Common myeloid progenitor, CD34-positive (primary cell): ENCODE data around the gene PABPN1.

Source experiments
- CTCF ChIA-PET: fragments of 350-600 bp; sonication (Branson Sonifier 250); formaldehyde crosslinking; loops from one replicate; lab custom pipeline; 2021; ENCODE audit warnings: antibody characterized with exemption; lab: Charles Lee
- POLR2A ChIA-PET: fragments of 350-600 bp; sonication (Branson Sonifier 250); formaldehyde crosslinking; loops from one replicate; lab custom pipeline; 2021; ENCODE audit warnings: antibody characterized with exemption; lab: Charles Lee
- DNase-seq, 3 donors: peaks; one replicate each; pipeline versions ENCODE4 v3.0.0 to v3.0.0-alpha.2; 2013
- H3K27ac ChIP-seq, 2 experiments: 1 replicate in 1 of 2; 2 replicates in 1 of 2; pipeline ENCODE4 v1.7.0; 2013; ENCODE audit warnings: inconsistent platforms in 2 of 2, low read length in 2 of 2, mild to moderate bottlenecking in 2 of 2, low read depth in 1 of 2, moderate library complexity in 1 of 2; ENCODE audit not compliant: severe bottlenecking in 2 of 2, insufficient read depth in 1 of 2, poor library complexity in 1 of 2
- H3K27me3 ChIP-seq, 5 experiments: replicated peaks in 2 of 5; 1 replicate in 3 of 5; 2 replicates in 2 of 5; pipeline versions ENCODE4 v1.6.1 to v1.7.0; 2013; ENCODE audit warnings: low read length in 4 of 5, mild to moderate bottlenecking in 2 of 5, moderate library complexity in 2 of 5, inconsistent platforms in 1 of 5; ENCODE audit not compliant: insufficient read depth in 5 of 5, control insufficient read depth in 4 of 5
- H3K36me3 ChIP-seq, 4 experiments: 1 replicate in 2 of 4; 2 replicates in 2 of 4; pipeline versions ENCODE4 v1.6.1 to v1.7.0; 2013; ENCODE audit warnings: low read length in 3 of 4, control low read depth in 1 of 4, mild to moderate bottlenecking in 1 of 4; ENCODE audit not compliant: control insufficient read depth in 4 of 4, insufficient read depth in 4 of 4
- H3K4me1 ChIP-seq, 4 experiments: 1 replicate in 3 of 4; 2 replicates in 1 of 4; pipeline versions ENCODE4 v1.6.1 to v1.7.1; 2013; ENCODE audit warnings: low read length in 3 of 4, mild to moderate bottlenecking in 3 of 4, control low read depth in 1 of 4, inconsistent platforms in 1 of 4, moderate library complexity in 1 of 4; ENCODE audit not compliant: control insufficient read depth in 4 of 4, insufficient read depth in 4 of 4; ENCODE audit errors: control extremely low read depth in 1 of 4
- H3K4me3 ChIP-seq, 7 experiments: 1 replicate in 4 of 7; 2 replicates in 3 of 7; pipeline versions ENCODE4 v1.5.1 to v1.7.0; 2013; ENCODE audit warnings: mild to moderate bottlenecking in 7 of 7, low read length in 6 of 7, moderate library complexity in 6 of 7, inconsistent platforms in 2 of 7, low read depth in 2 of 7, control low read depth in 1 of 7; ENCODE audit not compliant: insufficient read depth in 4 of 7, control insufficient read depth in 1 of 7; ENCODE audit errors: extremely low read depth in 1 of 7
- H3K9me3 ChIP-seq, 5 experiments: 1 replicate in 4 of 5; 2 replicates in 1 of 5; pipeline versions ENCODE4 v1.6.1 to v1.7.1; 2013; ENCODE audit warnings: low read length in 4 of 5, mild to moderate bottlenecking in 2 of 5, inconsistent platforms in 1 of 5, low read depth in 1 of 5, moderate library complexity in 1 of 5; ENCODE audit not compliant: control insufficient read depth in 4 of 5, insufficient read depth in 2 of 5; ENCODE audit errors: control extremely low read depth in 1 of 5
- WGBS: methylation state at CpG from one replicate; pipeline ENCODE4 v1.1.5; 2013; ENCODE audit not compliant: insufficient coverage; 5-methylcytosine and 5-hydroxymethylcytosine counted together

Gene PABPN1

DNA sequence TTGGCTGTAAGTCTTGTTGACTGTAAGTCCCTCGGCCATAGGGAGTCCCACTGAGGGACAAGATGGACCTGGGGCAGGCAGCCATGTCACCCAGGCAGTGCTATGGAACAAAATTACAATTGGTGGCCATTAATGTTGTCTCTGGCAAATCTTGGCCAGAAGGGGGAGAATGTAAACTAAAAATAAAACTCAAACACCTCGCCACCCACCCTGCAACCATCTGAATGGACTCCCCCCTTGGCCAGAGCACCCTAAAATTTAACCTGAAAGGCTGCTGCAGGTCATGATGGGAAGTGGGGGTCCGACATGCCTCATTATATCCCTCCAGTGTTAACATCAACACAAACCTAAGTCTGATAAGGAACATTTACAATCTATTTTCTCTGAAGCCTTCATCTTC, 23.2 kb downstream of the PABPN1 start:
- Histone ChIP-seq H3K4me3 (no peak overlapping the region), H3K27ac (no peak overlapping the region), H3K27me3 (no peaks in the 10 kb centered on the region), H3K4me1 (no peaks in the 10 kb centered on the region), H3K9me3 (peaks cover 0 to 4% (median 1%) of the 10 kb centered on the region in 5 experiments), H3K36me3 (no peaks in the 10 kb centered on the region)
- POLR2A ChIA-PET = no interaction called here
- DNase-seq = peak in 1 of 3 donors; percentile 21
- 89% methylated on average over 2 of the region's 3 CpGs for WGBS
- CTCF ChIA-PET = interaction anchor here (1.4 to 3.3 kb wide), 8 partner anchors 16 to 49 kb away, joined by 3 to 28 read pairs (median 6); partner anchors contain the start of gene PABPN1

DNA sequence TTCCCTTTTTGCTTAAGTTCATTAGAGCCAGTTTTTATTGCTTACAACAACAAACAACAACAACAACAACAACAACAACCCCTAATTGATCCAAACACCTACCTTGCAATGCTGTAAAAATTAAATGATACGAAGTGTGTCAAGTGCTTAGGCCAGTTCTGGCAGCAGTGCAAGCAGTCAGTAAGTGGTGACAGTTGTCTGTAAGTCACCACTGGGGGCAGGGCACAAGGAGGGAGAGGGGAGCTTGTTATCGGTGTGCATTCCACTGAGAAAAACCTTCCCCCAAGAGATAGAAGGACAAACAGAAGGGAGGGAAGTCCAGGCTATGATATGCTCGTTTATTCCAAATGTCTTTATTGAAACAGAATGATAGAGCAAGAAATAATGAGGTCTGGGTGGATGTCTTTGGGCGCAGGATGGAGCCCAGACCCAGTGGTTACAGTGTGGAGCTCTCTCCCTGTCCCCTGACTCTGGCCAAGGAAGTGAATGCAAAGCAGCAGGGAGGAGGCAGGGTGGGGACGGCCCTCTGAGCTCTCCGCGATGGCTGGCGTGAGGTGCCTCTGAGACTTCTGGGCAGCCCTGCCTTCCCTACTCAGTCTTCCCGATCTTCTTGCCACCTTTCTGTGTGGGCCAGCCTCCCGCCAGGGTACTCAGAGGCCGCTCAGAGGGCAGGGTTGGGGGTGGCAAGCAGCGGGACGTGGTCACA, 24.9 kb downstream of the PABPN1 start:
- H3K4me1 ChIP-seq = no peaks in the 10 kb centered on the region
- WGBS = 93% methylated on average over 10 of the region's 13 CpGs
- H3K36me3 ChIP-seq = no peaks in the 10 kb centered on the region
- no peak overlapping the region for H3K27ac ChIP-seq
- peaks cover 0 to 8% (median 0%) of the 10 kb centered on the region in 5 experiments for H3K27me3 ChIP-seq
- ChIA-PET POLR2A (no interaction called here), CTCF (interaction anchor here (0.7 to 3.3 kb wide), 14 partner anchors 9 to 130 kb away, joined by 3 to 28 read pairs (median 4); partner anchors contain the start of gene PABPN1)
- H3K4me3 ChIP-seq = no peak overlapping the region
- H3K9me3 ChIP-seq = no peaks in the 10 kb centered on the region
- DNase-seq = no peak

DNA sequence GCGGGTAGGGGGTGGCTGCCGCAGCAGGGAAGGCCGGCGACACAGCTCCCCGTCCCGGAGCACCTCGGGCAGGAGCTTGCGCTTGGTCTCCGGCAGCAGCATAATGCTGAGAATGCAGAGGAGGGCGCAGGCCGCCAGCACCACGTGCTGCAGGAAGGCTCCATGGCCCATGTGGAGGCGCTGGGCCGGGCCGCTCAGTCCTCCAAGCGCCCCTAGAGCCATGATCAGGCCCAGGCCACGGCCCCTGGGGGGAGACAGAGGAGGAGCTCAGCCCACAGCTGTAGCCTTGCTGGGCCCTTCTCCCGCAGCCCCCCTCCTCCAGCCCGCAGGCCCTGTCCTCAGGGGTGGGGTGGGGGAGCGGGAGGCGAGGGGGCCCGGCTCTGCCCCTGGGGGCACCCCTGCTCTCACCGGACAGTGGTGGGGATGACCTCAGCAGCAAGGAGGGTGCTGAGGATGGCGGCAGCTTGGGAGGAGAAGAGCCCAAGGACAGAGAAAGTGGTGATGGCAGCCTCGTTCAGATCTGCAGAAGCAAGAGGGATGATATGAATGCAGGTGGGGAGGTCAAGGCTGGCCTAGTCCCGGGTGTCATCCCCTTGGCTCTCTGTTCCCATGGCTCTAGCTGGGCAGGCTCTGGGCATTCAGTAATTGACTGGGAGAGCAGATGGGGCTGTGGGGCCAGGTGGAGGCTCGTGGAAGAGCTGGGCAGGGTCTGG, 25.6 kb downstream of the PABPN1 start:
- no peak overlapping the region for H3K4me3 ChIP-seq
- POLR2A ChIA-PET = no interaction called here
- peaks cover 0 to 15% (median 0%) of the 10 kb centered on the region in 5 experiments for H3K27me3 ChIP-seq
- H3K9me3 ChIP-seq = no peaks in the 10 kb centered on the region
- no peak for DNase-seq
- no peaks in the 10 kb centered on the region for H3K36me3 ChIP-seq
- no peak overlapping the region for H3K27ac ChIP-seq
- WGBS = 94% methylated on average over 21 of the region's 27 CpGs
- peaks cover 0 to 4% (median 3%) of the 10 kb centered on the region in 4 experiments for H3K4me1 ChIP-seq
- CTCF ChIA-PET = interaction anchor here (1.3 to 3.3 kb wide), 11 partner anchors 9 to 213 kb away, joined by 3 to 28 read pairs (median 5); partner anchors contain the start of gene PABPN1

DNA sequence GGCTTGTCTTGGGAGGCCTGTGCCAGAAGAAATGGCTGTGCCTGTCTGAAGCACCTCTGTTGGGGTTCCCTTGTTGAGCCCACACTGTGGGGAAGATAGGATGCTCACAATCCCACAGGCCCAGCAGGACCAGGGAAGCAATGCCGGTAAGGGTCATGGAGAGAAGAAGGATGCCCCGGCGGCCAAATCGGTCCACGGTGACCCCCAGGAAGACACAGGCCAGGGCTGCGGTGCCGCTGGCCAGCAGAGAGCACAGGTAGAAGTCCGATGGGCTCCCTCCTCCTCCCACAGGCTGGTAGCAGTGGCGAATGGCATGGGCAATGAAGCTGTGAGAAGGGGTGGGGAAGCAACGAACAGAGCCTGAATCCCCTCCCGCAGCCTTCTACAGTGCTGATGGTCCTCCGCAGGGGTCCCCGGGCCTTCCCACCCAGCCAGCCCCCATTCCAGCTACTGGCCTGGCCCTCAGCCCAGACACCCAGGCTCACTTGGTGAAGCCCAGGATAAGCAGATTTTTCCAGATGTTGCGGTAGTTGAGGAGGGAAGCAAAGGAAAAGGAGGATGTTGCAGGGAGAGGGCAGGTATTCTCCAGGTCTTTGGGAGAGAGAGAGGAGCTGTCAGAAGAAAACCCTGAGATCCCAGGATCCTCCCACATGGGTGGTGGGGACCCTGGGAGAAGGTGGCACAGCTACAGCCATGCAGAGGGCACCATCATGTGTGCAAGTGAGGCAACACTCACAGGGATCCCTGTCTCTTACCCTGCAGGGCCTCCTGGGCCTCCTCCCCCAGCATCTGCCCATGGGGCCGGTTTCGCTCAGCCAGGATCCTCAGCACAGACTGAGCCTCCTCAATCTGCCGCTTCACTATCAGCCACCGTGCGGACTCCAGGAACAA, 26.4 kb downstream of the PABPN1 start:
- H3K9me3 ChIP-seq = no peaks in the 10 kb centered on the region
- no peaks in the 10 kb centered on the region for H3K36me3 ChIP-seq
- no peak overlapping the region for H3K27ac ChIP-seq
- CTCF ChIA-PET = interaction anchor here (1.3 to 3.3 kb wide), 6 partner anchors 10 to 212 kb away, joined by 3 to 28 read pairs (median 4); no protein-coding TSS in a partner anchor
- peaks cover 0 to 19% (median 0%) of the 10 kb centered on the region in 5 experiments for H3K27me3 ChIP-seq
- H3K4me1 ChIP-seq = peaks cover 0 to 10% (median 10%) of the 10 kb centered on the region in 4 experiments
- WGBS = 98% methylated on average over 13 of the region's 19 CpGs
- POLR2A ChIA-PET = no interaction called here
- H3K4me3 ChIP-seq = no peak overlapping the region
- DNase-seq = no peak

GRCh38 chr14:23348297-23348655, 27.0 kb downstream of the PABPN1 start:
- CTCF ChIA-PET = interaction anchor here (1.0 to 1.5 kb wide), 3 partner anchors 11 to 32 kb away, joined by 4 to 5 read pairs (median 5); no protein-coding TSS in a partner anchor
- H3K4me1 ChIP-seq = peaks cover 0 to 16% (median 11%) of the 10 kb centered on the region in 4 experiments
- no peak for DNase-seq
- no peaks in the 10 kb centered on the region for H3K36me3 ChIP-seq
- WGBS = 100% methylated on average over 2 of the region's 6 CpGs
- no peak overlapping the region for H3K4me3 ChIP-seq
- no peak overlapping the region for H3K27ac ChIP-seq
- H3K9me3 ChIP-seq = no peaks in the 10 kb centered on the region
- H3K27me3 ChIP-seq = peaks cover 0 to 24% (median 2%) of the 10 kb centered on the region in 5 experiments
- POLR2A ChIA-PET = no interaction called here

DNA sequence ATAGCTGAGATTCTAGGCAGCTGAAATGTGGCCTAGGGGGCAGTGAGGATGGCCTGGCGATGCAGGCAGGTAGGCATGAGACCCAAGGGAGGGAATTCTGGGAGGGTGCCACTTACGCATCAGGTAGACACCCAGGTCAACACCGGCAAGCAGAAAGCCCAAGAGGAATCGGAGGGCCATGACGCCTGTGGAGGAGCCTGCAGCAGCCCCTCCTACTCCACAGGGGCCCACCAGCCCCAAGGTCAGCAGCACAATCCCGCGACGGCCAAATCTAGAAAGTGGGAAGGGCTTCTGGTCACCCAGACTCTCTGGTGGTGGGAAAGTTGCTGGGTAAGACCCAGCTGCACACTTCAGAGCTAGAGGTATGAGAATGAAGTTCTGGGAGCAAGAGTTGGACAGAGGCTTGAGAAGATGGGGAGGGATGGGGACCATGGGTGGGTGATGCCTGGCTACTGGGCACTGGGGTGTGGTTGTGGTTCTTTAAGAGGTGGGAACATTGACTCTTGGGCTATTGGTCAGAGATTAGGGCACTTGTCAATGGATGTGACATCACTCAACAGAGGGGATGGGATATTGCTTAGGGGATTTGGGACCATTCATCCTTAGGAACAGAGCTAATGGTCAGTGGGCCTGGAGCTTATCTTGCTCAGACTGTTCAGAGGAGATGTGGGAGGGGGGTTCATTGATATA, 28.0 kb downstream of the PABPN1 start:
- Histone ChIP-seq H3K27me3 (peaks cover 0 to 34% (median 6%) of the 10 kb centered on the region in 5 experiments), H3K9me3 (no peaks in the 10 kb centered on the region), H3K27ac (no peak overlapping the region), H3K4me3 (no peak overlapping the region), H3K36me3 (no peaks in the 10 kb centered on the region), H3K4me1 (peaks cover 0 to 16% (median 11%) of the 10 kb centered on the region in 4 experiments)
- no peak for DNase-seq
- ChIA-PET POLR2A (interaction anchor here (0.6 kb wide), 1 partner anchor 14 kb away, joined by 3 read pairs; no protein-coding TSS in a partner anchor), CTCF (interaction anchor here (0.7 to 1.0 kb wide), 3 partner anchors 18 to 31 kb away, joined by 3 to 5 read pairs (median 3); no protein-coding TSS in a partner anchor)
- WGBS = 96% methylated on average over 4 of the region's 8 CpGs
